Measurements from ENCODE around the gene SSTR3. TPM values are rescaled to one million over a fixed set of nuclear protein-coding genes. Genes with fewer than 3 reads are reported as not detected.

Gene SSTR3
- total and polyA plus RNA-seq, 9 of the 15 experiments (the other 6 are each of a cell fraction or from before 2014, with no cell fraction given): 0.03 TPM; not detected in 8

DNA sequence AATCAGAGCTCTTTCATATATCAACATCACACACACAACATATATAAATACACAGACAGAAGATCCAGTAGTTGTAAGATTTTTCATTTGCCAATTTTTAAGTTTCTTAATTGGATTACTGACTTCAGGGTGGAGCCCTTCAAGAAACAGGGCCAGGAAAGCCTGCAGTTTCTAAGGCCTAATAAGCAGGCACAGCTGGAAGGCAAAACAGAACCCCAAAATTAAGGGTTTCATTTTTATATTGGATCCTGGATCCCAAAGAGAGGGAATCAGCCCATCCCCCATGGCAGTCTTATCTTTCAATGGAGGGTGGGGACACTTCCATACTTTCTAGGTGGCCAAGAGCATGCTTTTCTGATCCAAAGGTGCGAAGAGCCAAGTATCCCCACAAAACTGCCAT is 19.5 kb downstream of the SSTR3 start (continued):
- TF ChIP-seq MEIS2 (IDR thresholded peaks at IDR 0.05; ENCODE audit: partially characterized antibody) (no peak), ZNF146 (CRISPR knock-in tag; IDR thresholded peaks at IDR 0.05; ENCODE audit: unreplicated experiment) (no peak), TRIM28 (IDR thresholded peaks at IDR 0.05) (peak; percentile 31; the same call in 1 of the 2 replicates)

GRCh38 chr22:37192204-37192603 is 20.1 kb downstream of the SSTR3 start:
- H2AFZ ChIP-seq (ENCODE audit: low read depth, low read length): no peak overlapping the region
- H3K9me3 ChIP-seq (replicated peaks; ENCODE audit: control insufficient read depth, insufficient read depth, low read depth, low read length): peaks cover 3% of the 10 kb centered on the region; the same call in 1 of the 2 replicates
- FAIRE-seq: no peak
- BruUV-seq (replicated peaks): no TSS peak
- in situ Hi-C loops (cut with MboI) (no loop called here), intact Hi-C loops (cut with micrococcal nuclease) (loop anchor here (10.0 kb wide), 1 partner anchor 407 kb away; no protein-coding TSS in a partner anchor)
- no peaks in the 10 kb centered on the region for H3K27me3 ChIP-seq (ENCODE audit: control insufficient read depth in 2 of 2, insufficient read depth in 2 of 2, low read length in 2 of 2)
- WGBS (ENCODE audit: insufficient coverage, low coverage, missing lambda C conversion rate): 18% methylated on average over 2 of the region's 2 CpGs
- no peak for DNase-seq (ENCODE audit: extremely low read depth in 1 of 4, low spot score in 3 of 4)
- ChIA-PET CTCF (ENCODE audit: low intra/inter-chr PET ratio) (interaction anchor here (0.8 kb wide), 1 partner anchor 27 kb away, joined by 3 read pairs; no protein-coding TSS in a partner anchor), POLR2A (interaction anchor here (0.6 kb wide), 1 partner anchor 254 kb away, joined by 5 read pairs; no protein-coding TSS in a partner anchor)
- TF ChIP-seq HNRNPUL1 (IDR thresholded peaks at IDR 0.05; ENCODE audit: low read length): no peak
- TF ChIP-seq HDAC3 (IDR thresholded peaks at IDR 0.05; ENCODE audit: borderline replicate concordance, partially characterized antibody): no peak
- no peak for TF ChIP-seq PTBP1 (IDR thresholded peaks at IDR 0.05; ENCODE audit: low read depth, low read length)
- no peak for TF ChIP-seq NR2C1 (IDR thresholded peaks at IDR 0.05)
- TF ChIP-seq NR2C1 (tag; IDR thresholded peaks at IDR 0.05): no peak
- TF ChIP-seq MAZ (CRISPR knock-in tag; conservative IDR thresholded peaks at IDR 0.05 in 1 of 2, IDR thresholded peaks at IDR 0.05 in 1 of 2): no peak
- TF ChIP-seq ETV5 (CRISPR knock-in tag; IDR thresholded peaks at IDR 0.05; ENCODE audit: low read depth): no peak
- TF ChIP-seq, protein P1, sequence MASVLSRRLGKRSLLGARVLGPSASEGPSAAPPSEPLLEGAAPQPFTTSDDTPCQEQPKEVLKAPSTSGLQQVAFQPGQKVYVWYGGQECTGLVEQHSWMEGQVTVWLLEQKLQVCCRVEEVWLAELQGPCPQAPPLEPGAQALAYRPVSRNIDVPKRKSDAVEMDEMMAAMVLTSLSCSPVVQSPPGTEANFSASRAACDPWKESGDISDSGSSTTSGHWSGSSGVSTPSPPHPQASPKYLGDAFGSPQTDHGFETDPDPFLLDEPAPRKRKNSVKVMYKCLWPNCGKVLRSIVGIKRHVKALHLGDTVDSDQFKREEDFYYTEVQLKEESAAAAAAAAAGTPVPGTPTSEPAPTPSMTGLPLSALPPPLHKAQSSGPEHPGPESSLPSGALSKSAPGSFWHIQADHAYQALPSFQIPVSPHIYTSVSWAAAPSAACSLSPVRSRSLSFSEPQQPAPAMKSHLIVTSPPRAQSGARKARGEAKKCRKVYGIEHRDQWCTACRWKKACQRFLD (CRISPR knock-in tag; IDR thresholded peaks at IDR 0.05): no peak
- TF ChIP-seq, protein P2, sequence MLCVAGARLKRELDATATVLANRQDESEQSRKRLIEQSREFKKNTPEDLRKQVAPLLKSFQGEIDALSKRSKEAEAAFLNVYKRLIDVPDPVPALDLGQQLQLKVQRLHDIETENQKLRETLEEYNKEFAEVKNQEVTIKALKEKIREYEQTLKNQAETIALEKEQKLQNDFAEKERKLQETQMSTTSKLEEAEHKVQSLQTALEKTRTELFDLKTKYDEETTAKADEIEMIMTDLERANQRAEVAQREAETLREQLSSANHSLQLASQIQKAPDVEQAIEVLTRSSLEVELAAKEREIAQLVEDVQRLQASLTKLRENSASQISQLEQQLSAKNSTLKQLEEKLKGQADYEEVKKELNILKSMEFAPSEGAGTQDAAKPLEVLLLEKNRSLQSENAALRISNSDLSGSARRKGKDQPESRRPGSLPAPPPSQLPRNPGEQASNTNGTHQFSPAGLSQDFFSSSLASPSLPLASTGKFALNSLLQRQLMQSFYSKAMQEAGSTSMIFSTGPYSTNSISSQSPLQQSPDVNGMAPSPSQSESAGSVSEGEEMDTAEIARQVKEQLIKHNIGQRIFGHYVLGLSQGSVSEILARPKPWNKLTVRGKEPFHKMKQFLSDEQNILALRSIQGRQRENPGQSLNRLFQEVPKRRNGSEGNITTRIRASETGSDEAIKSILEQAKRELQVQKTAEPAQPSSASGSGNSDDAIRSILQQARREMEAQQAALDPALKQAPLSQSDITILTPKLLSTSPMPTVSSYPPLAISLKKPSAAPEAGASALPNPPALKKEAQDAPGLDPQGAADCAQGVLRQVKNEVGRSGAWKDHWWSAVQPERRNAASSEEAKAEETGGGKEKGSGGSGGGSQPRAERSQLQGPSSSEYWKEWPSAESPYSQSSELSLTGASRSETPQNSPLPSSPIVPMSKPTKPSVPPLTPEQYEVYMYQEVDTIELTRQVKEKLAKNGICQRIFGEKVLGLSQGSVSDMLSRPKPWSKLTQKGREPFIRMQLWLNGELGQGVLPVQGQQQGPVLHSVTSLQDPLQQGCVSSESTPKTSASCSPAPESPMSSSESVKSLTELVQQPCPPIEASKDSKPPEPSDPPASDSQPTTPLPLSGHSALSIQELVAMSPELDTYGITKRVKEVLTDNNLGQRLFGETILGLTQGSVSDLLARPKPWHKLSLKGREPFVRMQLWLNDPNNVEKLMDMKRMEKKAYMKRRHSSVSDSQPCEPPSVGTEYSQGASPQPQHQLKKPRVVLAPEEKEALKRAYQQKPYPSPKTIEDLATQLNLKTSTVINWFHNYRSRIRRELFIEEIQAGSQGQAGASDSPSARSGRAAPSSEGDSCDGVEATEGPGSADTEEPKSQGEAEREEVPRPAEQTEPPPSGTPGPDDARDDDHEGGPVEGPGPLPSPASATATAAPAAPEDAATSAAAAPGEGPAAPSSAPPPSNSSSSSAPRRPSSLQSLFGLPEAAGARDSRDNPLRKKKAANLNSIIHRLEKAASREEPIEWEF (CRISPR knock-in tag; IDR thresholded peaks at IDR 0.05): no peak
- TF ChIP-seq EZH2 (IDR thresholded peaks at IDR 0.05; ENCODE audit: borderline replicate concordance, low read depth, low read length): no peak
- H3K9me1 ChIP-seq (ENCODE audit: control insufficient read depth, insufficient read depth, low read length): no peaks in the 10 kb centered on the region
- no peaks in the 10 kb centered on the region for H3K36me3 ChIP-seq (ENCODE audit: control insufficient read depth, insufficient read depth, low read length)
- H3K27ac ChIP-seq (ENCODE audit: extremely low read depth, low read depth, low read length): no peak overlapping the region
- ATAC-seq: no peak
- H3K4me3 ChIP-seq: no peak overlapping the region
- H3K4me2 ChIP-seq (ENCODE audit: insufficient read depth, low read length): no peak overlapping the region
- H4K20me1 ChIP-seq (replicated peaks; ENCODE audit: control insufficient read depth, insufficient read depth, low read length): no peaks in the 10 kb centered on the region
- peaks cover 16 to 20% of the 10 kb centered on the region in 2 experiments for H3K4me1 ChIP-seq (replicated peaks in 1 of 2; ENCODE audit: control insufficient read depth in 2 of 2, insufficient read depth in 2 of 2, low read length in 2 of 2)
- H3K9ac ChIP-seq (ENCODE audit: insufficient read depth in 1 of 2, low read depth in 2 of 2, low read length in 2 of 2): no peak overlapping the region
- no peaks in the 10 kb centered on the region for H3K79me2 ChIP-seq (ENCODE audit: control insufficient read depth, insufficient read depth, low read length)

All from K562 (cell line).